NCI-H2196 (cell line): ENCODE results near the gene COL4A1.

Experiments
- DNase-seq: peaks from one replicate; lab custom pipeline; 2025; ENCODE audit not compliant: unreplicated experiment; lab: John Stamatoyannopoulos, UW

The COL4A1 gene

DNA sequence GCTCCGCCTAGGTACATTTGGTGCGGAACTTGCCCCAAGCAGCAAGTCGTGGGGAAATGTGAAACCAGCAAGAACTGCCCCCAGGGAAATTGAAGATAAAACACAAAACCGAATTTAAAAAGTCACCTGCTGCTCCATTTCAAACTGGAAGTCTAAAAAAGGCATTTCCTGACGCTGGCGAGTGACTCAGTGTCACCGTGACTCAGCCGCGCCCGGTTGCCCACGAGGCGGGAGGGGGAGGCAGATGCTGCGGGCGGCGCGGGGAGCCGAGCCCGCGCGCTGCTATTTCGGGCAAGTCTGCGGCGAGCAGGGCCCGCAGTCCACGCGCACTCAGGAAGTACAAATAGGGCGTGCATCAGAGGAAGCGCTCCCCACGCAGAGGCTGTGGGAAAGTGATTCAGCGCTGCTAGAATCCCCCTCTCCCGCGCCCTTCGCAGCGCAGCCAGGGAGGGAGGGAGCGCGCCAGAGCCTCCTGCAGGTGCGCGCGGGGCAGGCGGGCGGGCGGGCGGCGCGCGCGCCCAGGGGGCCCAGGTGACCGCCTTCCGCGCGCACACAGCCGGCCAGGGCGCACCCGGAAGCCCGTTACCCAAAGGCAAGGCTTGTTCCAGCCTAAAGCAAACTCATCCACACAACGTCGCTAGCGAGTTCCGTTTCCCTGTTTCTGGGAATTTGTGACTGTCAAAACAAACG is 168.8 kb downstream of the COL4A1 start:
- peak; percentile 45 for DNase-seq

DNA sequence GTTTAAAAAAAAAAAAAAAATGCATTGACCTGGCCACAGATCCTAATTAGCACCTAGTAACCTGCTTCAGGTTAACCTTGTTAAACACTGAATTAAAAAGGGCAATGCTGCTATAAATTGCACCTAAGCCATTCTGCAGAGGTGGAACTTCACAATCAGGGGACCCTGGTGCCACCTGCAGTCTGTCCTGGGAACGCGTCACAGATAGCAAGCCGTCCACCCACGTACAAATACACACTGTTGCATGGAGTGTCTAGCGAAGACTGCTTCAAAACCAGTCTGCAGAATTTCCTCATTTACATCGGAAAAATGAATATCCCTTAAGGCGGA is 169.3 kb downstream of the COL4A1 start:
- DNase-seq, result peak; percentile 18

DNA sequence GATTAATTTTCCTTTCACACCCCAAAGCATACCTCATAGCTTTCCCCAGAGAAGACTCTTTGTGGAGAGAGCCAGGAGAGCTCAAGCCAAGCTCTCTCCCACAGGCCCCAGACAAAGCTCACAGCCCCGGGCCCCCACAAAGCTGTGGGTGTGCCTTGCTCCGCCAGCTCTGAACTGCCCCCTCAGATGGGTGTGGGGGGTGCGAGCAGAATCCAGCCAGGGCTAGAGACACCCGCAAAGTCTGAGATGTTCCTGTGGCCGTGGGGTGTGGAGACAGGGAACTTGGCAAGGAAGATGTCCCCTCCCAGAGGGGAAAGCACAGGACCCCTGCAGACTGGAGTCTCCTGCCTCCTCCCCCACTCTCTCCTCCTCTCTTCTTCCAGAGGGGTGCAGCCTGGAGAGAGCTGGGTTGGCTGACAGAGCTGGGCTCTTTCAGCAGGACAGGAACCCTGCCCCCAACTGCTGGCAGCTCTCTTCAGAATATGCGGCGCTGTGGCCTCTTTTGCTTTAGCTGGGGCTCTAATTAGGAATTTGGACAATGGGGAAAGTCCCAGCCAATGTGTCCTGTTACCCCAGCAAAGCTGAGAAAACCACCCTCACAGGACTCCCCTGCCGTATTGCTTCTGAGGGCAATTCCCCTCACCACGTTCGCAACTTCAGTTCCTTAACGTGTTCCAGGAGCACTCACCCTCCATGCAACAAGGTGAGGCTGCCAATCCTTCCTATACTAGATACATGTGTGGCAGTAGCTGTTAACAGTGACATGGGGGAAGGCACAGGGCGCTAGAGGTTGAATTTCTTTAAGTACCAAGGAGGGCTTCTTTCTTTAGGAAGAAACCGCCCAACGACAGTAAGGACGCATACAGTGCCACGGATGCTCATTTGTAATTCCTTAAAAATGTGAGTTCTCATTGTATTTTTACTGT is 170.0 kb downstream of the COL4A1 start:
- DNase-seq, result no peak

DNA sequence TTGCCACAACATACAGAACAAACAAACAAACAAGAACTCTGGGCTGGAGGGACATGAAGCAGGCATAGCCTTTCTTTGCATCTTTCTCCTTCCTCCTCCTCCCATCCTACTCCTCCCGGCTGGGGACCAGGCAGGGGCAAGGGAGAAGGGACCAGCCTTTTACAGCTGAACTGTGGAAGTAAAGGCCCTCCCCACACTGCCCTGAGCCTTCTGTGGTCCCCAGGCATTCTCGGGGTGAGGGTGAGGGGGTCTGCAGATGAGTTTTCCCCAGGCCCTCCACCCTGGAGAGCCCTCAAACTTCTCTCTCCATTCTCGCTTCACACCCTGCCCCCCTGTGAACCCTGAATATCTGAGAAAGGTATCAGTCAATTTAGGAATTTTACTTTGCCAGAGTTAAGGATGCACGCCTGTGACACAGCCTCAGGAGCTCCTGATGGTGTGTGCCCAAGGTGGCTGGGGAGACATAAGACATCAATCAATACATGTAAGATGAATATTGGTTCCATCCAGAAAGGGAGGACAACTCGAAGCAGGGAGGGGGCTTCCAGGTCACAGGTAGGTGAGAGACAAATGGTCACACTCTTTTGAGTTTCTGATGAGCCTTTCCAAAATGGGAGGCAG is 170.9 kb downstream of the COL4A1 start:
- no peak for DNase-seq

DNA sequence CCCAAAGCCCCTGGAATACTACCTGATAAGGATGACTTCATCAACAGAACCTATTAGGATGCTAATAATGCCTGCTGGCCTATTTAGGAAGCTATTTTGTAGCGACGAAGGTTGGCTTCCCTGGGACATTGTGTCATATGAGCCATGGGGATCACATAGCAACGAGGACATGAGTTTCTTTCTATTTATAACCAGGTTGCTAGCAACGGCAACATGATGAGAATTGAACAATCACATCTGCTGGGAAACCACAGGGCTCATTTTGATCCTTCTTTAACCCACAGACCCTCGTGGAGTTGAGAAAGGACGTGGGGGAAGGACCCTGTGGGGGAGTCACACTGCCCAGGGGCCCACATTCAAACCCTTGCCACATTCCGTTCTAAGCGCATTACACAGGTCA is 172.2 kb downstream of the COL4A1 start:
- DNase-seq, result no peak

DNA sequence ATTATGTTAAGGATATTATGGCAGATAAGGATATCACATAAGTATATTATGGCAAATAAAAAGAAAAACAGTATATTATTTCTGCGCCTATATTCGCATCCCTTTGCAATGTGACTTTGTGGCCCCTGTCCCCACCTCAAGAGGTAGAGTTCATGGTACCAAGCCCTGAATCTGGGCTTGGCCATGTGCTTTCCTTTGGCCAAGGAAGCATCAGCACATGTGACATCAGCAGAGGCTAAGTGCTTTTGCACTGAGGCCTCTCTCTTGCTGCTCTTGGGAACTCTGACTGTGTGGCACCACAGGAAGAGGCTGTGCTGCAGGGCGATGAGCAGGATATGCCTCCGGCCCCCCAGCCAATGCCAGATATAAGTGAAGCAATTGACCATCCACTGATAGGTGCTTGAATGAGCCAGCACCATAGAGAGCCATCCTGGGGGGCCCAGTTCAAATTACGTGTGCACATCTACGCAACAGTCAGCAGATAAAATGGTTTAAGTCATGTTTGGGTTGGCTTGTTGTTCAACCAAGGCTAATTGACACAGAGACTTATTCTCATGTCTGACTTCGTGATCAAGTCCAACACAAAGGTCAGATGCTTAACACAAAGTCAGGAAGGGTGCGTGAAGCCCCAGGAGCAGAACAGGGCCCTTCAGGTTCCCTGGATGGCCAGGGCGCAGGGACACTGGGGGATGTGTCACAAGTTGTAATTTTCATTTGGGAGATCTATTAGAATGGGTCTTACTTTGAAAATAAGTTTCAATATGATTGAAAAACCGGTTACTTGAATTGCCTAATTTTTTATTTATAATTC is 173.3 kb downstream of the COL4A1 start:
- no peak for DNase-seq

DNA sequence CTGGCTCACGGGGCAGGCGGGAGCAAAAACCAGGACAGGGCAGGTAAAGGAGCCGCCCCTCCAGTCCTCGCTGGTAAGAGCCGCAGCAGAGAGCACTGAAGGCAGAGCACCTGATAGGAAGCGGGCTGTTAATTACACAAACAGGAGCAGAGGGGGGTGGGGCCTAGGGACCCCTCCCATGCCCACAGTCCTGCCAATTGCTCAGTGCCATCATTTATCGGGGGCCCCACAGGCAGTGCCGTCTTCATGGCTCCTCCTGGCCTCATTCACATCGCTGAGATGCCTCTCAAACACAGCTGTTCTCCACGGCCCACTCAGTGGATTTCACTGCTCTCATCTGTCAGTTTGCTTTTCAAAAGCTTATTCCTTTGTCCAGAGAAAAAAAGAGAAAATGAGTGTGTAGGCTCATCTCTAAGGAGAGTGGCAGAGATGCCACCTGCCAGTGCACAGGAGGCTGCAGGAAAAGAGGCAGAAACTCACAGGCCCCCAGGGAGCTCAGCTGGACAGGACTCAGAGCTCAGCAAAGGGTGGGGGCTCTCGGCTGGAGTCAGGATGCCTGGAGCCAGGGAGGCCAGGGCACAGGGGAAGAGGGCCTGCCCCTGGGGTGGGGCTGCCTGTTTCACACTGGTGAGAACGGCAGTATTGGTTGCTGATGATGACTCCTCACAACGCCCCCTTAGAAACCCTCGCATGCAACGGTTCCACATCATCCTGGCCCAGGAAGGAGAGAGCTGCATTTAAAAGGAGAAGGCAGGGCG is 174.6 kb downstream of the COL4A1 start:
- no peak for DNase-seq

DNA sequence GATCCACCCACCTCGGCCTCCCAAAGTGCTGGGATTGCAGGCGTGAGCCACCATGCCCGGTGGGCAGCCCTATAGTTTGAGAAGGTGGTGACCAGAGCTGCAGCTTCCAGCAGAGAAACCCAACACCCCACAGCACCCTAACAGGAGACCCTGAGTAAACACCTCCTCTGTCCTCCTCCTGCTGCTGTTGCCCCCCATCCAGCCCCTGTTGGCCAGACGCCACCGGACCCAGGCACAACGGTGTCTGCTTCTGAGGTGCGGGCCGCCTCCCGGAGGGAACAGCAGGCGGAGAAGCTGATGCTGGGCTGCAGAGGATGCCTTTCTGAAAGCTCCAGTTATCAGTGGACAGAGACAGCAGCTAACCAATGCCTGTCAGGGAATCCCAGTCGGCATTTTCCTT is 175.5 kb downstream of the COL4A1 start:
- DNase-seq, result no peak

DNA sequence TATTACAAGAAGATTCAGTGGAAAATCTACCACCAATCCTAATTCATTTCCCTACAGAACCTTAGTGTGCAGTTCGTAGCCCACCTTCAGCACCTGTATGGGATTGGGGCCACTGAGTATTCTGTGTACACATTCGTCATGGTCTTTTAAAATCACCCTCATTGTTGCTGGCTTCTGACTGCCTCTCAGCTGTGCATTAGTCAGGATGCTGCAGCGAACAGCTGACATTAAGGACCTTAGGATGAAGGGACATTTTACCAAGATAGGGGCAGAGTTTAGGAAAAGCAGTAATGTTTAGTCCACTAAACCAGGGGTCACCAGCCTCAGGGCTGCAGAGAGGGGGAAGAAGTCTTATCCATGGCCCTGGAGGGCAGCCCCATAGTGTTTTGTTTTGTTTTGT is 176.5 kb downstream of the COL4A1 start:
- DNase-seq, result no peak

DNA sequence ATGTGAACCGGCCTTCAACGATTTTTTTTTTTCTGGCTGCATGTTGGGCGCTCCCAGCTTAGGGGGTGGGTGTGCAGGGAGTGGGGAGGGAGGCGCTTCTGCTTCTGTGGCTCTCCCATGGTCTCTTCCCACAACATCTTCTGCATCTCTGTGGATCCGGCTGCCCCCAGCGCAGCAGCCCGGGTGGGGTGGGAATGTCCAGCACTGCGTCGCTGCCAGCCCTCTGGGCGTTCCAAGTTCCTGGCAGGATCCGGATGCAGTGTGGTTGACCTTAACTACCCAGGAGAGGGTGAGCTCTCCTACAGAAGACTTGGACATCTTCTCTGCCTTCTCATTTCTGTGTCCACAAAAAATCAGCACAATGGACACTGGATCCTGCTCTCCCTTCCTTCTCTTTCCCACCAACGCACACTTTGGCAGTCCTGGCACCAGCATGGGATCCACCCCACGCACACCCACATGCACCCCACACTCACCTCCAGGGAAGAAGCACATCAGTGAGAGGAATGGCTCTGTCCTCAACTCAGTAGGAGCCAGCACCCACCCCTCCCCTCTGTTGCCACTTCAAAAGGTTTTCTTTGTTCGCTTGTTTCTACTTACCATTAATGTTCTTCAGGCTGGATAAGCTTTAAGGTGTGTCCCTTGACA is 177.3 kb downstream of the COL4A1 start:
- DNase-seq, result no peak

DNA sequence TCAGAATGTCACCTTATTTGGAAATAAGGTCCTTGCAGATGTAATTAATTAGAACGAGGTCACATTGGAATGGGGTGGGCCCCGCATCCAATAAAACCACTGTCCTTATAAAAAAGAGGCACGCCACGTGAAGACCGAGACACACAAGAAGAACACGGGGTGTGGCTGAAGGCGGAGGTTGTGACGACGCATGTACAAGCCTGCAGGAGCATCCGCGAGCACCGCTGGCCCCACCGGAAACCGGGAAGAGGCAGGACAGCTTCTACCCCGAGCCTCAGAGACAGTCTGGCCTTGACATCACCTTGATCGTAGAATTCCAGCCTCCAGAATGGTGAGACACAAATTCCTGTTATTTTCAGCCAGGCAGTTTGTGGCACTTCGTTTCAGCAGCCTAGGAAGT is 177.9 kb downstream of the COL4A1 start:
- DNase-seq, result no peak

DNA sequence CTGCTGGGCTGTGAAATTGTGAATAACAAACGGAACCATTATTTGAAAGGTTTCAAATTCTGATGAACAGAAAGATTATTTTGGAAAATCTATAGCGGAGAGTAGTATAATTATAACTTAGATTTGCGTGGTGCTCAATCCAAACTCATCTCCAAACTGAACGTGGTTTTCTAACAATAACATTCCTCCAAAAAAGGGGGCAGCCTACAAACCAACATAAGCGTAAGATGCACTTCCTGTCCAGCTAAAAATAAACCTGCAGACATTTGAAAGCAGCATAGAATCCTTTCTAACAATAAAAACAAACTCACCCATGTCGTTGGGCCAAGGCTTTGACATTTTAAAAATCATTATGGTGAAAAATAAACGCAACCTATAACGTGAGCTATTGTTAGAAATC is 178.4 kb downstream of the COL4A1 start:
- no peak for DNase-seq

DNA sequence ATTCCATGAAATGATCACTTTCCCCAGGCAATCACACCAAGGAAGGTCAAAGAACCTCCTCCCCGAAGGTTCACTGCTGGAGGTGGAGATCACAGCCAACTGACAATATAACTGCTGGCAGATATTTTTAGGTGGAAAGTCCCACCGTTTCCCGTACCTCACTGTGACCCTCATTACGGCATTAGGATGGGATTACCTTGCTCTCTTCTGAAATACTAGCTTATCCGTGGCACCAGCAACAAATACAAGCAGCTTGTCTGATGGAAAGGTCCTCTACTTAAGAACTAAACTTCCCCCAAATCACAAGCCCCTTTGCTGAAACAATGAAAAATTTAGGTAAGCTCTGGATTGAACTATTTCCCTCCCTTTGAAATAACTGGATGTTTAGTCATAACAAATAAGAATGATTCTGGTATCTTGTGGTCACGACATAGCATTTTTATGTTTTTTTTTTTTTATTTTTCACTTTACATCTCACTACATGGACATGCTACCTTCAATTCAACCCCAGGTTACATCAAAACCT is 178.9 kb downstream of the COL4A1 start:
- DNase-seq, result no peak

DNA sequence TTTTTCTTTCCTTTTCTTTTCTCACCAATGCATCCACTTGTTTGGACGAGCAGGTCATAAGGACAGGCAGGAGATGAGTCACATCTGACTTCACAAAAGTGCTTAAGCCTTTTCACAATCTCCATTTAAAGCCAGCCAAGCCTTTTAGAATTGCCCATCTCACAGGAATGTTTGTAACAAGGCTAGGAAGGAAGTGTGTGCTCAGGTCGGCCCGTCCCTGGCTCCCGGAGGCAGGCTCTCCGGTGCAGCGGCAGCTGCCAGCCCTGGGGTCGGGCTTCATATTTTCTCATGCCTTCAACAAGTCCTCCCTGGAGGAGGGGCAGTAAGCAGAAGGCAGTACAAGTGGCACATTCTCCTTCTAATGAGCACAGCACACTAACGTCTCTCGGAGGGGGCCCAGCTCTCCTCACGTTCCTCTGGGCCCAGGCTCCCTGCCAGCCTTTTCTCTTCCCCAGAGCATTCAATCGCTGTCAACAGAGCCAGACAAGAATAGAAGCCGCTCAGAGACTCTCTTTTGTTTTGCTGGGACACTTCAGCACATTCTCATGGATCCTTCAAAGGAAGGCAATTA is 180.5 kb downstream of the COL4A1 start:
- peak; percentile 30 for DNase-seq

DNA sequence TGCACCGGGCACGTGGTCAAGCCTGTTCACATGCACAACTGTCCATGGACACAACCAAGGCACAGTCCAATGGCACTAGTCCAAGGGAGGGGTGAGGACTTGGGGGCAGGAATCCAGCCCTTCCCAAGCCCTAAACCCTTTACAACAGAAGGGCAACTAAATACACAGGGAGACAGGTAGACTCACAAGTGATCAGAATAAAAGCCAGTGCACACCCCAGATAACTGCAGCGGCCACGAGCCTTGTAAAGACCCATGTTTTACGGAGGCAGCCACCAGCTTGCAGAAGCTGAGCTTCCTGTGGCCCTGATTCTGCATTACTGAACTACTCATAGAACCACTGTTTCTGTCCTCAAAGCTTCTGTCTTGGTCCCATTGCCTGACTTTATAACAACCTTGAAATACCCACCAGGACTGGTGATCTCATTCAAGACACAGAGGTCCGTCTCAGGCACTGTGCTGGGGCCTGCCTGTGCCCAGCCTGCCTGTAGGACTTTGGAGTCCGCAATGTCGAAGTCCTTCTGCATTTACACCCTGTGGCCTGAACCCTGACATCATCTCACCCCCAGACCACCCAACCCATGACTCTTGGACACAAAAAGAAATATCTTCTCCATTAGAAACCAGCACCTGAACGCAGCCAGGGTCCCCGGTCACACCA is 181.2 kb downstream of the COL4A1 start:
- DNase-seq, result no peak

DNA sequence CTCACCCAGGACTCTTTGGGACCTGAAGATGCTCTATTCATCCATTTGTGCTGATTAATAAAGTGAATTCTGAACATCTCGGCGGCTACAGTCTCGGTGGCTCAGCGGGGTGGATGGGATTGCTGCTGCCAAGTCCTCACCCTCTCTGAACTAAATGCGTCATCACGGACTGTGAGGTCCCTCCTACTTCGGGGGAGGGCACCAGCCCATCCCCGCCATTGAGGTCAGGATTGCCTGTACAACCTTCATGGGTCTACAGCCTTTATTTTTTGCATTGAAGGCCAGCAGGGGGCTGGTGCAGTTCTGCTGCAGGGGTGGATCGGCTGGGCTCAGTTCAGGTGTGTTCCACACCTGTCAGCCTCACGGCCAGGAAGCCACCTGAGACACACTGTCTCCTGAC is 181.8 kb downstream of the COL4A1 start:
- no peak for DNase-seq

DNA sequence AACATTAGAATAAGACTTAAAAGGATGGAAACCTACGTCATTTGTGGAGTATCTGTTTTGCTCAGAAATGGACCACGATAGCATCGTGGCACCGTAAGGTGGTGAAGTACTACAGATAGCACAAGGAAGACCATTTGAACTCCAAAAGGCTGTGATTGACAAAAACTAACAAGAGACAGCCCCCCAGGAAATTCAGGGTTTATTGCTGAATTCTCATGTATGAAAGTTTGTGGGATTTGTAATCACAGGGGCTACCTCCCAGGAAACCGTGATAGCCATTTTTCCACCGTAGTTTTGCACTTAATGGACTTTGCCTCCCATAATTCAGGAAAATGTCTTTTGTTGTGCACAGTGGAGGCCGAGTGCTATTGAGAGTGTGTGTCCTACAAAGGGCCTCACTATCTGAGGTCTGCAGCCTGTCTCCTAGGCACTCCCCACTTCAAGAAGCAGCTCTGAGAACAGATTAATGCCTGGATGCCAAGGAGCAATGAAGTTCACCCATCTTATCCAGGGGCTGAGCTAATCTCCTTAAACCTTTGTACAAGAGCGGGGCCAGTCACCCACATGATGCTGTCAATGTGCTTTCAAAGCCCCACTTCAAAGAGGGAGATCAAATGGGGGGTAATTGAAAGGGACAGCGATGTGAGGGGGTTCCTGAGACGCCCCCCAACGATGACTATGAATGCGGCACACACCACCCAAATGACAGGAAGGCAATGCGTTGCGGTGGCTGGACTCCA is 182.6 kb downstream of the COL4A1 start:
- no peak for DNase-seq
